Colonic mucosa (tissue), 4 donors: Measurements from ENCODE around the gene GPR35. TPM values are rescaled to one million over a fixed set of nuclear protein-coding genes. Genes with fewer than 3 reads are reported as not detected.
"Not testable (repeated sequence)": the region's sequence is repeated elsewhere in the genome, so short reads cannot be mapped to it uniquely, and the experiment has no call there.

Experiments used
- DNase-seq: peaks from one replicate; pipeline ENCODE4 v3.0.0-alpha.2; 2020
- H3K27ac ChIP-seq: fragments of 200-600 bp; one replicate; pipeline ENCODE4 v1.8.0; 2021
- H3K27me3 ChIP-seq: fragments of 200-600 bp; one replicate; pipeline ENCODE4 v1.8.0; 2021
- H3K36me3 ChIP-seq: fragments of 200-600 bp; one replicate; pipeline ENCODE4 v1.8.0; 2021
- H3K4me1 ChIP-seq: fragments of 200-600 bp; one replicate; pipeline ENCODE4 v1.8.0; 2021; ENCODE audit warnings: mild to moderate bottlenecking
- H3K4me3 ChIP-seq: fragments of 200-600 bp; one replicate; pipeline ENCODE4 v1.8.0; 2021
- H3K9ac ChIP-seq, 2 donors: one replicate each; pipeline ENCODE4 v1.7.0; 2013; ENCODE audit warnings: control low read depth in 2 of 2, low read depth in 2 of 2, low read length in 2 of 2
- H3K9me3 ChIP-seq: fragments of 200-600 bp; one replicate; pipeline ENCODE4 v1.8.0; 2021
- CTCF ChIP-seq: fragments of 200-600 bp; IDR thresholded peaks from one replicate; pipeline ENCODE4 v1.8.0; 2022; ENCODE audit warnings: antibody characterized with exemption, mild to moderate bottlenecking
- intact Hi-C: fragments of 100-400 bp; cut with DNase I; formaldehyde crosslinking; loops from one replicate; pipeline ENCODE4 v1.14.1; 2022
- total RNA-seq, 2 donors: library from RNA; stranded (reverse); fragmentation: NEBNext Ultra II Directional in 1 of 2; extraction: Animal tissue kit (Norgen Biotek cat#: 25700) in 1 of 2; gene quantifications; one replicate each; pipeline ENCODE4 v1.2.1, GENCODE V29; 2021
- donor health status: healthy.
- donor health status: DM: no; HTN: no; CAD: no.
- donor health status: DM: no; HTN: no; CAD: no.

Gene GPR35
- total RNA-seq, 2 donors from 2014 or later: 64.4 to 92.2 TPM

- no peak for DNase-seq
- Histone ChIP-seq H3K36me3 (no peaks in the 10 kb centered on the region), H3K4me1 (no peaks in the 10 kb centered on the region)
These were observed 9.9 kb upstream of the GPR35 start for GRCh38 chr2:240615396-240615795.

GRCh38 chr2:240615820-240616547 lies 9.3 kb upstream of the GPR35 start:
- Histone ChIP-seq H3K4me1 (no peaks in the 10 kb centered on the region), H3K27me3 (no peaks in the 10 kb centered on the region), H3K9ac (no peak overlapping the region), H3K36me3 (no peaks in the 10 kb centered on the region), H3K4me3 (no peak overlapping the region), H3K27ac (no peak overlapping the region), H3K9me3 (no peaks in the 10 kb centered on the region)
- intact Hi-C loops: no loop called here
- no peak for DNase-seq
- TF ChIP-seq CTCF: no peak

More at GRCh38 chr2:240615396-240615795, 9.9 kb upstream of the GPR35 start:
- H3K27me3 ChIP-seq: no peaks in the 10 kb centered on the region
- no peak overlapping the region for H3K4me3 ChIP-seq
- H3K9me3 ChIP-seq: no peaks in the 10 kb centered on the region
- intact Hi-C loops: no loop called here
- H3K27ac ChIP-seq: no peak overlapping the region
- no peak overlapping the region for H3K9ac ChIP-seq
- no peak for TF ChIP-seq CTCF

GRCh38 chr2:240616860-240617666 lies 8.2 kb upstream of the GPR35 start:
- intact Hi-C loops, H3K9me3 ChIP-seq, H3K9ac ChIP-seq, DNase-seq, H3K27me3 ChIP-seq, H3K4me3 ChIP-seq, H3K36me3 ChIP-seq, H3K27ac ChIP-seq, H3K4me1 ChIP-seq: not testable (repeated sequence)

- Histone ChIP-seq H3K4me3 (no peak overlapping the region), H3K36me3 (no peaks in the 10 kb centered on the region), H3K4me1 (no peaks in the 10 kb centered on the region), H3K27me3 (no peaks in the 10 kb centered on the region), H3K9me3 (no peaks in the 10 kb centered on the region), H3K27ac (no peak overlapping the region), H3K9ac (no peak overlapping the region)
- no peak for DNase-seq
- intact Hi-C loops: no loop called here
- no peak for TF ChIP-seq CTCF
These were observed 6.5 kb upstream of the GPR35 start for GRCh38 chr2:240618776-240619175.

GRCh38 chr2:240619506-240620148 lies 5.7 kb upstream of the GPR35 start:
- no peaks in the 10 kb centered on the region for H3K9me3 ChIP-seq
- DNase-seq: no peak
- no peak for TF ChIP-seq CTCF
- no peak overlapping the region for H3K9ac ChIP-seq
- no peaks in the 10 kb centered on the region for H3K27me3 ChIP-seq
- H3K27ac ChIP-seq: no peak overlapping the region
- H3K4me1 ChIP-seq: no peaks in the 10 kb centered on the region
- no peak overlapping the region for H3K4me3 ChIP-seq
- H3K36me3 ChIP-seq: no peaks in the 10 kb centered on the region
- intact Hi-C loops: no loop called here
